RCC 7860 (cell line): ENCODE measurements around the gene CD1D.

Source experiments
- DNase-seq: peaks from one replicate; pipeline ENCODE4 v3.0.0-alpha.2; 2015; ENCODE audit warnings: low spot score
- FAIRE-seq: peaks from 2 replicates; lab custom pipeline; 2012; peaks lifted over from hg19 to GRCh38; lab: Jason Lieb, UNC

CD1D gene

DNA sequence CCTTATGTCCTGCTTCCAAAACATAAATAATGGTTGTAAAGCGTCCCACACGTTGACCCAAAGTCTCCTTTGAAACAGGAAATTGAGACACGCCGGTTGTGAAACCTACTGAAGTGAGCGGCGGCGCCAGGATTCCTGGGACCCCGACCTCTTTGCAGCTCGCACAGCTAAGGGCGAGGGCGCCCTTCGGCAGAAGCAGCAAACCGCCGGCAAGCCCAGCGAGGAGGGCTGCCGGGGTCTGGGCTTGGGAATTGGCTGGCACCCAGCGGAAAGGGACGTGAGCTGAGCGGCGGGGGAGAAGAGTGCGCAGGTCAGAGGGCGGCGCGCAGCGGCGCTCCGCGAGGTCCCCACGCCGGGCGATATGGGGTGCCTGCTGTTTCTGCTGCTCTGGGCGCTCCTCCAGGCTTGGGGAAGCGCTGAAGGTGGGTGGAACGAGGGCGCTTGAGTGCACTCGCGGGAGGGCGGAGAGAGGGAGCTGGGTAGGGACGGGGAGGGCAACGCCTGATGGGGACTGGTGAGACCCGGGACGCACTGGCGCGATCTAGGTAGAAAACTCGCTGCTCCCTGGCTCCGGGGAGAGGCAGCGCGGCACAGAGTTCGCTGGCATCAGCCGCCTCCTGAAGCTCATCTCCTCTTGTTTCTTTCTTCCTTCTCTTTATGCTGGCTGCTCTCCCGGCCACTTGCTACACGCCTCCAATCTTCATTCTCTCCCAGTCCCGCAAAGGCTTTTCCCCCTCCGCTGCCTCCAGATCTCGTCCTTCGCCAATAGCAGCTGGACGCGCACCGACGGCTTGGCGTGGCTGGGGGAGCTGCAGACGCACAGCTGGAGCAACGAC lies at the start of gene CD1D:
TSS of gene CD1D (plus strand) at position 155 of the 836 bp plus-strand sequence. CDS start at position 362, 207 bp downstream.
- no peak for DNase-seq
- no peak for FAIRE-seq

DNA sequence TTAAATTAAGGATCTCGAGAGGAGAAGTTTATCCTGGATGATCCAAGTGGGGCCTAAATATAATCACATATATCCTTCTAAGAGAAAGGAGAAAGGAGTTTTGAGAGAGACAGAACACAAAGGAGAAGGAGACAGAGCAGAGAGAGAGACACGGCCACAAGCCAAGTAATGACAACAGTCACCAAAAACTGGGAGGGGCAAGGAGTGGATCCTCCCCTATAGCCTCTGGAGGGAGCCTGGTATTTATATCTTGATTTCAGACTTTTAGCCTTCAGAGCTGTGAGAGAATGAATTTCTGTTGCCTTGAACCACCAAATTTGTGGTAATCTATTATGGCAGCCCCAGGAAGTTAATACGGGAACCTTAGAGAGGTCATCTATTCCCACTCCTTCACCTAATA lies 49.5 kb upstream of the CD1D start:
- DNase-seq (no peak), FAIRE-seq (no peak)

DNA sequence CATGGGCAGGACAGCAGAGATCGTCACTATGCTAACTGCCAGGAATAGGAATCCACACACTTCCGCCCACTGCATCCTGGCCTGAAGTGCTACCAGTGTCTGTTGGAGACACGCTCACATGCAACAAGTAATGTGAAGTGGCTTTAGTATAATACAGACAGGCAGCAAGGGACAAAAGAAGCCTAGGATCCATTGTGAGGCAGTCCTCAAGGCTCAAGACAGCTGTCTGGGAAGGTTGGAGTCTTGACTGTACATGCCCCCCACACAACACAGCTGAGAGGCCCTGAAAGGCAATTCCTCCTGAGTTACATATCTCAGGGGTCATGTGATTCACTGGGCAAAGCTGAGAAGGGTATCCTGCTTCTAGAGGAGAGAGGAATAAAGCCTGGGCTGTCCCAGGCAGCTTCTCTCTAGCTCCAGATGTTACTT lies 39.9 kb upstream of the CD1D start:
- DNase-seq (no peak), FAIRE-seq (no peak)

DNA sequence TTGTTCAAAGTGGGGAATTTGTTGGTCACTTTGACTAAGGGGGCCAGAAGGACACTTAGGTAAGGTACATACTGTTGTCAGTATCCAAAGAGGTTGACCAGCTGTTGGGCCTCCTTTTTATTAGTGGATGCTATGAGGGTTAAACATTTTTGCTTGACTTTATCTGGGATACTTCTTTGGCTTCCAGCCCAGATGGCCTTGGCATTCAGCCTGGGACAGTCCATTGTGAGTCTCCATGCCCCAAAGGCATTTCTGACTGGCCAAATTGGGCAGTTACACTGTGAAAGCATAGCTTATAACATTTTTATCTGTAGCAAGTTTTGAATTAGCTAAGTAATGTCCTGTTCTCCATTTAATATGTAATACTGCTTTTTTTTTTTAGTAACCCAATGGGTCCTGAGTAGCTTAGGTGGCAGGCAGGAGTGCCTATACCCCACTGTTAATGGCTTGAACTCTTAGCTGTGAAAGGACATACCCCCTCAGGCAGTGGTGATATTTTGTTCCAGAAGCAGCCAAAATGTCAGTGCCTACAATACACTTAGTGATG lies 35.4 kb upstream of the CD1D start:
- DNase-seq (no peak), FAIRE-seq (no peak)

DNA sequence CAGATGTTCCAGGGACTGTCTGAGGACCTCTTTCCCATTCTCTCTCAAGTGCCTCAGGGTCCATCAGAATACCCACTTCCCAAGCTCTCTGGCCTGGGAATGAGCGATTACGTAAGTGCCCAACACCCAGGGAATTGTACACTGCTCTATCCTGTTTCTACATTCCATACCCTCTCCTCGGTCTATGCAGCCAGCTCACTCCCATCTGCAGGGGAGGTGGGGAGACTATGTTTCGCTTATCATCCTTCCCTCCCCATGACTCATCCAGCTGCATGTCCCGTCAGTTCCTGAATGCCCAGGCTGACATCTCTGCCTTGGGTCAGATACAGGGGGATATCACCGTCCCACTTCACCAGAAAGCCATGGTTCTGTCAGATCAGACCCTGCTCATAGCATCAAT lies 34.5 kb upstream of the CD1D start:
- peak; percentile 38 for DNase-seq
- FAIRE-seq = no peak

DNA sequence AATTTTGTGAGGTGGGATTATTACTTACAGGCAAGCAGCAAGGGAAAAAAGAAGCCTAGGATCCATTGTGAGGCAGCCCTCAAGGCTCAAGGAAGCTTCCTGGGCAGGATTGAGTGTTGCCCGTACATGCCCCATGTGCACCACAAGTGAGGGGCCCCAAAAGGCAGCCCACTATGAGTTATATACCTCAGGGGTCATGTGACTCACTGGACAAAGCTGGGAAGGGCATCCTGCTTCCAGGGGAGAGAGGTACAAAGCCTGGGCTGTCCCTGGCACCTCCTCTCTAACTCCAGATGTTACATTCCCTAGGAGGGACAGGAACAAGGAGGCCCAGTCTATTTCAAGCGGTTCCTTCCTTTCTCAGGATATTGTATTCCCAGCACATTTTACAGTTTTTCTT lies 34.0 kb upstream of the CD1D start:
- DNase-seq = no peak
- no peak for FAIRE-seq

DNA sequence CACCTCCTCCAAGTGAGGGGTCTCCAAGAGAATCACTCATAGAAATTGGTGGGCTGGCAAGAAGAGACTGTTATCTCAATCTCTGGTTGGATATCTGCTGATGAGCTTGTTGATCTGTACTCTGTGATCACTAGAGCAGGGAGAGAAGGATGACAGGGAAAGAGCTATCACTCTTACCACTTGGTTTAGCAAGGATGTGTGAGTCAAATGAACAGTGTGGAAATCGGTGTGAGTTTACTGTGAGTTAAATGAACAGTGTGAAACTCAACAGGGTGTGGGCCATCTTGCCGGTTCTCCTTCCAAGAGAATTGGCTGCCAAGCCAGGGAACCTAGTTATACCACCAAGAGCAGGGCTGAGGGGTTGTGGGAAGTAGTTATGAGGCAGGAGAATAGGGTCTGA lies 33.3 kb upstream of the CD1D start:
- no peak for DNase-seq
- FAIRE-seq = no peak

GRCh38 chr1:158147869-158148268 lies 32.8 kb upstream of the CD1D start:
- FAIRE-seq (no peak), DNase-seq (no peak)

DNA sequence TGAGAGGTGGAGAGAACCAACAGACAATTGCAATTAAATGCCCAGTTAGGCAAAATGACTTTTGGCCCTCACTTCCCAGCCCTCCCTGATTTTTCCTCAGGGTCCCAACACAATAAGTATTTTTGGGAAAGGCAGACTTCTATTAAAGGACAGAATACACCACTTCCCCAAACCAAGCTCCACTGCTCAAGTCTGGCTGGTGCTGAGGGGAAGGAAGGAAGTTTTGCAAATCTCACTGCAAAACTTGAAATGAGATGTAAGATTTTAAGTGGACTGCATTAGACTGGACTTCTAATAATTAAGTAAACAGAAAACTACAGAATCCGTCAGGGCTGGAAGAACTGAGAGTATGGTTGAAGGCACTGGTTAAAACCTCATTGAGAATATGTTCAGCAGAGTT lies 32.2 kb upstream of the CD1D start:
- FAIRE-seq (no peak), DNase-seq (no peak)

GRCh38 chr1:158149175-158149574 lies 31.5 kb upstream of the CD1D start:
- FAIRE-seq (no peak), DNase-seq (no peak)

GRCh38 chr1:158149577-158150269 lies 31.0 kb upstream of the CD1D start:
- DNase-seq = peak; percentile 91
- FAIRE-seq = peak; percentile 89

GRCh38 chr1:158150523-158150922 lies 30.2 kb upstream of the CD1D start:
- FAIRE-seq (no peak), DNase-seq (no peak)

DNA sequence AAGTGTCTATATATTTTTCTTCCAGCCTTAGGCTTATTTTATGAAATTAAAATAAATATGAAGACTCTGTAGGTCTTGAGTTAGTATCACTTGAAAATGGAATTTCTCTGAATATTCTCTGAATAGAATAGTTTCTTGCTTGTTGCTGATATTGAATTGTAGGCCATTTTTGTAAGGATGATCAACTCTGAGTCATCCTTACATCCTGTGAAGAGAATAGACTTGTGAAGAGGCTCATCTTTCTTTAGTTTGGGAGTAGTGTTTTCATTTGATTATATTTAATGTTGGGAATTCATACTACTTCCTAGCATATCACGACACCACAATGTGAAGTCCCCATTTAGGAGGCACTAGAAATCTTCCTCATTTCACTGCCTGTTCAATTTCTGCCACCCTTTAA lies 27.5 kb upstream of the CD1D start:
- FAIRE-seq (no peak), DNase-seq (no peak)

DNA sequence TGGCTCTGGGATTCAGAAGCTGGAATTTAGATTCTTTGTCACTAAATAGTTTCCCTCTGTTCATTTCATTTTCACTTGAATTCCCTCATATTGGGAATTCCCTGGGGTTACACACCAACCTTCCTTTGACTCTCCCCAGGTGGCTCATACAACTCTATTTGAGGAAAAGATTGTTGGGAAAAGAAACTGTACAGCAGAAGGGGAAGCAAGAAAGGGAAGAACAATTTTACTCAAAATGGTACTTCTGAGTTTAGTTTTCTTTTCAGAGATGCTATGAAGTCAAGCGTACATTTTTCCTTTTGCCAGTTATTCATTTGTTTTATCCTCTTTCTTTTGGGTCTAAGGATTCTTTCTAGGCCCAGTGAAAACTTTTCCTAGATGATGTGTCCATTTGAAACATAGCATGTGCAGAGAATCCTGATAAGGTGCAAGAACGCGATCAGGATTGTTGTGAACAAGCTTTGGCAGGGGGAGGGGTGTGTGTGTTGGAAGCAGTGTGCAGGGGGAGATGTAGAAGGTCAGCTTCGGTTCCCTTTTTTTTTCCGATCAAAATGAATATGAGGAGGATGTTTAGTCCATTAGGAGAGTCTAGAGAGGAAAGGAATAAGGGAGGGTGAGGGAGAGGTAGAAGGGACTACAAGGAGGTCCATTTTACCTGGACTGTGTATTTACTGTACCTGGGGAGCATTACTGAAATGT lies 26.8 kb upstream of the CD1D start:
- no peak for DNase-seq

GRCh38 chr1:158154501-158154900 lies 26.2 kb upstream of the CD1D start:
- DNase-seq (no peak), FAIRE-seq (no peak)

More for the DNA sequence above, 26.8 kb upstream of the CD1D start:
- no peak for FAIRE-seq

DNA sequence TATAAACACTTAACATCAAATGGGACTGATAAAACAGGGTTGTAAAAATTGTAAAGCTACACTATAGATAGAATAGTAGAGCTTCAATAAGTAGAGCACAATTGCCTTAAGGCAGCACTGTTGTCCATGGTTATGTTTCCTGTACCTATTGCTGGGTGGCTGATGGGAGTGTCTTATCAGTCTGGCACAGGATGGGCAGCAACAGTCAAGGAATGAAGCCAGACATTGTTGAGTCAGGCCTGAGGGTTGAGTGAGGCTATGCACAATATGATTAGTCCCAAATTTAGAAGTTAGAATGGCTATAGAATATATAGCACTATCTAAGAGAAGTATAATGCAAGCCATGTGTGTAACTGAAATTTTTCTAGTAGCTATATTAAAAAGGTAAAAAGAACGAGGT lies 25.0 kb upstream of the CD1D start:
- DNase-seq (no peak), FAIRE-seq (no peak)

DNA sequence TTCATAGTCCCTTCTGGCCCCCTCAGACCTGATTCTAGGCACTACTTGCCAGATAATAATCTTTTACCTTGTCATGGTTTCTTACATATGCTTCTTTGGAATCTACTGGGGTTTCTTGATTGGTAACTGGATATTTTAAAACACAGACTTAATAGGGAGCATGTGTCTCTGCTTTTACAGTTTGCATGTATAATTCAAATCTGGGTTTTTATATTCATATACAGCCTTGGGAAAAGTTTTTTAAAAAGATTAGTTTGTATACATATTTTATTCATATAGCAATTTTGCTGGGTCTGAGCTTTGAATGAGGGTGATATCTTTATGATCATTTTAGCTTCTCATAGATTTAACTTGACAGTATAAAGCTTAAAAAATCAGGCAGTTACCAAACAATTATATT lies 21.1 kb upstream of the CD1D start:
- no peak for FAIRE-seq
- no peak for DNase-seq

DNA sequence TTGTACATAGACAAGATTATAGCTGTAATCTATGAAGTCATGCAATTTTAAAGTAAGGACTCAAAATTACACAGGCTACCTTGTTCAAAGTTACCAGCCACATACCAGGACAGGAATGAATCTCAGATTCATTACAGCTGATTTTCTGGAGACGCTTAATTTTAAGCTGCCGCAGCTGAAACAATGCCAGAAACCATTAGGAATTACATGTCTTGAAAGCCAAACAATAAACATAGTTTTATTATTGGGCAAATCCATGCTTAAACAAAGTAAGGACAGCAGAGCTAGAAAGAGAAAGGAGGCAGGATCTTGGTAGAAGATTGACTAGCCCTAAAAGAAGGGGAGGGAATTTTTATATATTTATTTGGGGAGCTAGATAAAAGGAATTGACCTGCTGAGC lies 19.2 kb upstream of the CD1D start:
- DNase-seq (no peak), FAIRE-seq (no peak)

DNA sequence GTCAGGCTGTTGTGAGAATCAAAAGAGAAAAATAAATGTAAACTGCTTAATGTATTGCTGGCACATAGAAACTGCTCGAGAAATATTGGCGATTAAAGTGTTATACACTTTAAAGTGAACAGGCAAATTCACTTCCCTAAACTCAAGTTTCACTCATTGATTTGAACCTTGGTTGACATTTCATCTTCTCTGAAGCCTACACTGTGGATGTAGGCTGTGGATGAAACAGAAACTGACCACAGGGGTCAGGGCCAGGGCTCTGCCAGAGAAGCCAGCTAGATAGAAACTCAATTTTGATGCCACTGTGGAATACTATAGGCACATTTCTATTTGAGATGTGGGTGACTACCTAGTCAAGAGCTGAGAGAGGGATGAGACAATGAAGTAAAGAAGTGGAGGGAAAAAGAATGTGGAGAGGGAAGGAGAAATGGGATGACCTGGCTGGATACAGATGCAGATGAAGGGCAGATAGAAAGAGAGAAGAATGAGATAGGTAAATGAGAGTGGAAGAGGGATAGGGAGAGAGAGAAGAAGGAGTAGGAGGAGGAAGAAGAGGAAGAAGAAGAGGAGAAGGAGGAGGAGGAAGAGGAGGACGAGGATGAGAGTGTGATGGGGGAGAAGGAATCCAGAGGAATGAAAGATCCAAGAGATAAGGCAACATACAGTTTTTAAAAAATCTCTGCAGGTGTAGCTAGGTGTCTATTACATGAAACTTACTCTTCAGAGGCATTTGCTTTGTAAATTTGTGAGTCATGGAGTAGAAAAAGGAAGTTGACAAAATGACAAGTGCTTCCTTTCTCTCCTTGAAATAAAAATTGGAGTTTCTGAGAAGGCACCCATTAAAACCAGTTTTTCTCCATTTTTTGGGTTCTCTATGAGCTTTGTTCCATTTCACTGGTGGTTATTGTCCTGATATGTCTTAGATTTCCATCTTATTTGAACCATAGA lies 17.4 kb upstream of the CD1D start:
- no peak for DNase-seq
- no peak for FAIRE-seq

GRCh38 chr1:158169105-158169504 lies 11.6 kb upstream of the CD1D start:
- DNase-seq = no peak
- FAIRE-seq = no peak
